H1 (cell line): Measurements from ENCODE around the gene TGM2. TPM values are rescaled to one million over a fixed set of nuclear protein-coding genes. Genes with fewer than 3 reads are reported as not detected.

Experiments
- CTCF ChIA-PET: fragments of 300-600 bp; sonication (Branson Sonifier 250); formaldehyde crosslinking; loops from one replicate; lab custom pipeline; 2021; ENCODE audit not compliant: partially characterized antibody; lab: Charles Lee
- POLR2A ChIA-PET: fragments of 300-600 bp; sonication (Branson Sonifier 250); formaldehyde crosslinking; loops from one replicate; lab custom pipeline; 2021; ENCODE audit warnings: inconsistent platforms; ENCODE audit not compliant: partially characterized antibody; lab: Charles Lee
- DNase-seq, 2 experiments: peaks; one replicate each; pipeline versions ENCODE4 v3.0.0 to v3.0.0-alpha.2; 2010 to 2022; ENCODE audit warnings: low spot score in 2 of 2, low read depth in 1 of 2, mixed read lengths in 1 of 2
- FAIRE-seq: peaks from 2 replicates; lab custom pipeline; 2011; peaks lifted over from hg19 to GRCh38; lab: Jason Lieb, UNC
- H2AFZ ChIP-seq: 2 replicates; pipeline ENCODE4 v1.8.1; 2012; ENCODE audit warnings: low read length, inconsistent platforms
- H2AK5ac ChIP-seq: 2 replicates; pipeline ENCODE4 v1.6.1; 2013; ENCODE audit warnings: low read depth, low read length
- H2BK120ac ChIP-seq: replicated peaks from 2 replicates; pipeline ENCODE3; 2013; ENCODE audit warnings: low read depth, low read length, inconsistent platforms
- H2BK12ac ChIP-seq: 2 replicates; pipeline ENCODE4 v1.6.1; 2013; ENCODE audit warnings: low read depth, low read length
- H2BK15ac ChIP-seq: 2 replicates; pipeline ENCODE4 v1.6.1; 2013; ENCODE audit warnings: low read length
- H2BK20ac ChIP-seq: 2 replicates; pipeline ENCODE4 v1.6.1; 2013; ENCODE audit warnings: low read length
- H2BK5ac ChIP-seq: 2 replicates; pipeline ENCODE4 v1.6.1; 2013; ENCODE audit warnings: low read depth, low read length
- H3K14ac ChIP-seq: 2 replicates; pipeline ENCODE4 v1.6.1; 2013; ENCODE audit warnings: inconsistent platforms; ENCODE audit not compliant: insufficient read length
- H3K18ac ChIP-seq: 2 replicates; pipeline ENCODE4 v1.6.1; 2013; ENCODE audit warnings: low read length; ENCODE audit errors: extremely low read depth
- H3K23ac ChIP-seq: 2 replicates; pipeline ENCODE4 v1.6.1; 2013; ENCODE audit warnings: inconsistent platforms; ENCODE audit not compliant: insufficient read length
- H3K23me2 ChIP-seq: 2 replicates; pipeline ENCODE4 v1.6.1; 2013; ENCODE audit warnings: low read depth, low read length
- H3K27ac ChIP-seq: 2 replicates; pipeline ENCODE4 v1.6.1; 2011; ENCODE audit warnings: low read depth, low read length, inconsistent platforms
- H3K27me3 ChIP-seq, 4 experiments: replicated peaks in 1 of 4; 1 replicate in 1 of 4; 2 replicates in 3 of 4; pipeline versions ENCODE4 v1.6.1 to v1.8.1; 2011 to 2013; ENCODE audit warnings: low read length in 3 of 4, mild to moderate bottlenecking in 3 of 4, inconsistent platforms in 2 of 4, mixed read lengths in 2 of 4, moderate library complexity in 1 of 4; ENCODE audit not compliant: control insufficient read depth in 3 of 4, insufficient read depth in 3 of 4; ENCODE audit errors: extremely low read depth in 1 of 4
- H3K36me3 ChIP-seq, 4 experiments: 2 replicates each; pipeline versions ENCODE4 v1.6.1 to v1.8.1; 2011 to 2013; ENCODE audit warnings: mild to moderate bottlenecking in 4 of 4, low read length in 3 of 4, moderate library complexity in 2 of 4, control low read depth in 1 of 4, inconsistent platforms in 1 of 4; ENCODE audit not compliant: insufficient read depth in 4 of 4, control insufficient read depth in 2 of 4
- H3K4ac ChIP-seq: replicated peaks from 2 replicates; pipeline ENCODE3; 2013; ENCODE audit warnings: low read length, low read depth, mixed read lengths, inconsistent platforms; ENCODE audit not compliant: insufficient read length
- H3K4me1 ChIP-seq, 4 experiments: replicated peaks in 1 of 4; 1 replicate in 1 of 4; 2 replicates in 3 of 4; pipeline versions ENCODE4 v1.6.1 to v1.8.1; 2011 to 2013; ENCODE audit warnings: low read length in 3 of 4, inconsistent platforms in 2 of 4, mixed read lengths in 1 of 4; ENCODE audit not compliant: insufficient read depth in 4 of 4, control insufficient read depth in 3 of 4
- H3K4me2 ChIP-seq, 2 experiments: 2 replicates each; pipeline versions ENCODE4 v1.6.1 to v1.8.1; 2011 to 2013; ENCODE audit warnings: low read depth in 2 of 2, low read length in 2 of 2, control low read depth in 1 of 2, inconsistent platforms in 1 of 2, mild to moderate bottlenecking in 1 of 2; ENCODE audit not compliant: insufficient read depth in 1 of 2
- H3K4me3 ChIP-seq, 4 experiments: fragments of 200-600, 300-600 bp in 1 of 4; sonication (generic), shearing (Covaris generic), sonication (Bioruptor Twin) in 1 of 4; 2 replicates each; pipeline versions ENCODE4 v1.5.1 to v1.8.1; 2011 to 2016; ENCODE audit warnings: low read length in 4 of 4, low read depth in 3 of 4, control low read depth in 2 of 4, inconsistent platforms in 2 of 4, mild to moderate bottlenecking in 2 of 4, mixed read lengths in 1 of 4, moderate library complexity in 1 of 4; ENCODE audit not compliant: insufficient read depth in 2 of 4; ENCODE audit errors: extremely low read depth in 1 of 4
- H3K56ac ChIP-seq: replicated peaks from 2 replicates; pipeline ENCODE3; 2013; ENCODE audit warnings: low read depth, mild to moderate bottlenecking, mixed read lengths, low read length, inconsistent platforms; ENCODE audit not compliant: insufficient read length
- H3K79me1 ChIP-seq: 2 replicates; pipeline ENCODE4 v1.6.1; 2013; ENCODE audit warnings: low read depth, low read length, control low read depth
- H3K79me2 ChIP-seq, 2 experiments: 2 replicates each; pipeline versions ENCODE4 v1.6.1 to v1.8.1; 2012 to 2013; ENCODE audit warnings: low read length in 2 of 2, mild to moderate bottlenecking in 2 of 2, inconsistent platforms in 1 of 2; ENCODE audit not compliant: insufficient read depth in 2 of 2, control insufficient read depth in 1 of 2
- H3K9ac ChIP-seq, 4 experiments: replicated peaks in 1 of 4; 1 replicate in 1 of 4; 2 replicates in 3 of 4; pipeline versions ENCODE4 v1.6.1 to v1.8.1; 2011 to 2013; ENCODE audit warnings: low read depth in 3 of 4, low read length in 3 of 4, control low read depth in 2 of 4, mild to moderate bottlenecking in 2 of 4, moderate library complexity in 2 of 4, inconsistent platforms in 1 of 4; ENCODE audit errors: extremely low read depth in 1 of 4
- H3K9me3 ChIP-seq, 2 experiments: 2 replicates each; pipeline versions ENCODE4 v1.6.1 to v1.8.1; 2012 to 2013; ENCODE audit warnings: mild to moderate bottlenecking in 2 of 2, moderate library complexity in 2 of 2, control low read depth in 1 of 2, inconsistent platforms in 1 of 2, low read depth in 1 of 2, low read length in 1 of 2, mixed read lengths in 1 of 2; ENCODE audit not compliant: insufficient read depth in 2 of 2
- H4K20me1 ChIP-seq, 2 experiments: replicated peaks in 1 of 2; 2 replicates each; pipeline versions ENCODE3 to v1.8.1; 2011 to 2013; ENCODE audit warnings: inconsistent platforms in 2 of 2, low read length in 2 of 2, mild to moderate bottlenecking in 1 of 2; ENCODE audit not compliant: insufficient read depth in 2 of 2, control insufficient read depth in 1 of 2
- H4K5ac ChIP-seq: 2 replicates; pipeline ENCODE4 v1.6.1; 2013; ENCODE audit warnings: low read length, low read depth, mixed read lengths, inconsistent platforms; ENCODE audit not compliant: insufficient read length
- H4K8ac ChIP-seq: 2 replicates; pipeline ENCODE4 v1.8.0; 2013; ENCODE audit warnings: mild to moderate bottlenecking, moderate library complexity, low read length, inconsistent platforms; ENCODE audit not compliant: insufficient read depth; ENCODE audit errors: extremely low read depth
- H4K91ac ChIP-seq: replicated peaks from 2 replicates; pipeline ENCODE3; 2013; ENCODE audit warnings: low read length, mixed read lengths, inconsistent platforms; ENCODE audit not compliant: insufficient read length
- CEBPB ChIP-seq: IDR thresholded peaks from 2 replicates; pipeline ENCODE4 v1.6.1; 2012; ENCODE audit warnings: low read depth, low read length
- RFX5 ChIP-seq: IDR thresholded peaks from 2 replicates; pipeline ENCODE4 v1.6.1; 2011; ENCODE audit warnings: low read depth, low read length, improper control_type of control experiment, borderline replicate concordance
- RXRA ChIP-seq: IDR thresholded peaks from 2 replicates; pipeline ENCODE4 v1.6.1; 2011; ENCODE audit warnings: low read depth, mild to moderate bottlenecking, low read length, moderate library complexity; ENCODE audit not compliant: insufficient read depth
- SAP30 ChIP-seq: fragments of 300-600 bp; sonication (generic); IDR thresholded peaks from 2 replicates; pipeline ENCODE4 v1.7.1; 2012; ENCODE audit warnings: low read length, moderate library complexity, mild to moderate bottlenecking, inconsistent platforms; ENCODE audit not compliant: insufficient read depth, insufficient replicate concordance
- SRF ChIP-seq: IDR thresholded peaks from 2 replicates; pipeline ENCODE4 v1.6.1; 2011; ENCODE audit warnings: mild to moderate bottlenecking, low read depth, low read length, moderate library complexity
- WGBS, 2 experiments: shearing (Covaris generic) in 1 of 2; methylation state at CpG; one replicate each; pipeline versions ENCODE4 v1.1.6 to v1.1.7; 2013 to 2015; ENCODE audit warnings: low lambda C conversion rate in 2 of 2, mixed read lengths in 2 of 2, inconsistent platforms in 1 of 2, low coverage in 1 of 2, missing lambda C conversion rate in 1 of 2; ENCODE audit not compliant: insufficient replicate concordance in 2 of 2, insufficient coverage in 1 of 2, insufficient read length in 1 of 2; ENCODE audit errors: extremely low coverage in 1 of 2, missing lambda C conversion rate in 1 of 2; 5-methylcytosine and 5-hydroxymethylcytosine counted together
- polyA plus RNA-seq, 7 experiments: library from polyadenylated mRNA; depleted of rRNA in 3 of 7; stranded (reverse) in 5 of 7; unstranded in 2 of 7; fragments of >200 nt in 5 of 7; fragments of 200-250 nt in 2 of 7; gene quantifications; 1 replicate in 5 of 7; 2 replicates in 1 of 7; 4 replicates in 1 of 7; pipeline versions ENCODE4 v1.2.1 to v1.2.3, GENCODE V29; 2011 to 2013; ENCODE audit warnings: missing spikeins in 2 of 7, mixed read lengths in 2 of 7
- total RNA-seq: library from RNA; stranded (reverse); fragmentation: NEBNext Ultra II Directional; extraction: Animal tissue kit (Norgen Biotek cat#: 25700); gene quantifications from 2 replicates; pipeline ENCODE4 v1.2.1, GENCODE V29; 2021

The TGM2 gene
- total and polyA plus RNA-seq, 2 of the 8 experiments (the other 6 are each of a cell fraction or from before 2014, with no cell fraction given): 0.86 to 1.0 TPM

GRCh38 chr20:38184101-38184500 lies 19.0 kb upstream of the TGM2 start:
- H3K4ac ChIP-seq: no peak overlapping the region
- no peaks in the 10 kb centered on the region for H4K20me1 ChIP-seq
- H4K5ac ChIP-seq: no peak overlapping the region
- no peak overlapping the region for H3K14ac ChIP-seq
- no peaks in the 10 kb centered on the region for H3K4me1 ChIP-seq
- H4K8ac ChIP-seq: no peak overlapping the region
- no peaks in the 10 kb centered on the region for H3K36me3 ChIP-seq
- no peak overlapping the region for H2BK120ac ChIP-seq
- H3K9me3 ChIP-seq: no peaks in the 10 kb centered on the region
- no peak for DNase-seq
- no peak overlapping the region for H2BK5ac ChIP-seq
- no peak overlapping the region for H3K23ac ChIP-seq
- H3K18ac ChIP-seq: no peak overlapping the region
- no peaks in the 10 kb centered on the region for H3K27me3 ChIP-seq
- WGBS, 2 experiments: 94% methylated on average over 8 of the region's 8 CpGs; no CpG with 5 or more reads in 1 of the 2 experiments
- H3K9ac ChIP-seq: no peak overlapping the region
- no peak for FAIRE-seq
- no peak overlapping the region for H2BK12ac ChIP-seq
- no peak overlapping the region for H2BK20ac ChIP-seq
- no peak for TF ChIP-seq SRF
- TF ChIP-seq CEBPB: no peak
- TF ChIP-seq RXRA: no peak
- TF ChIP-seq SAP30: no peak
- no peak for TF ChIP-seq RFX5
- TF ChIP-seq, all 59 proteins: peak for 0
- ChIA-PET CTCF (no interaction called here), POLR2A (interaction anchor here (0.9 kb wide), 1 partner anchor 27 kb away, joined by 3 read pairs; no protein-coding TSS in a partner anchor)
- Histone ChIP-seq H2BK15ac (no peak overlapping the region), H2AFZ (no peak overlapping the region), H3K27ac (no peak overlapping the region), H3K79me1 (no peaks in the 10 kb centered on the region), H3K23me2 (no peaks in the 10 kb centered on the region), H4K91ac (no peak overlapping the region), H3K79me2 (no peaks in the 10 kb centered on the region), H3K4me2 (no peak overlapping the region), H3K4me3 (no peak overlapping the region), H3K56ac (no peak overlapping the region), H2AK5ac (no peak overlapping the region)
